HG03432 (cell line): ENCODE results near the gene MGAT5B.

Source experiments
- ATAC-seq: cut with Tn5 transposase; IDR thresholded peaks from one replicate; pipeline ENCODE4 v1.9.1; 2021; ENCODE audit warnings: mild to moderate bottlenecking, moderate library complexity; ENCODE audit not compliant: unreplicated experiment

MGAT5B gene

DNA sequence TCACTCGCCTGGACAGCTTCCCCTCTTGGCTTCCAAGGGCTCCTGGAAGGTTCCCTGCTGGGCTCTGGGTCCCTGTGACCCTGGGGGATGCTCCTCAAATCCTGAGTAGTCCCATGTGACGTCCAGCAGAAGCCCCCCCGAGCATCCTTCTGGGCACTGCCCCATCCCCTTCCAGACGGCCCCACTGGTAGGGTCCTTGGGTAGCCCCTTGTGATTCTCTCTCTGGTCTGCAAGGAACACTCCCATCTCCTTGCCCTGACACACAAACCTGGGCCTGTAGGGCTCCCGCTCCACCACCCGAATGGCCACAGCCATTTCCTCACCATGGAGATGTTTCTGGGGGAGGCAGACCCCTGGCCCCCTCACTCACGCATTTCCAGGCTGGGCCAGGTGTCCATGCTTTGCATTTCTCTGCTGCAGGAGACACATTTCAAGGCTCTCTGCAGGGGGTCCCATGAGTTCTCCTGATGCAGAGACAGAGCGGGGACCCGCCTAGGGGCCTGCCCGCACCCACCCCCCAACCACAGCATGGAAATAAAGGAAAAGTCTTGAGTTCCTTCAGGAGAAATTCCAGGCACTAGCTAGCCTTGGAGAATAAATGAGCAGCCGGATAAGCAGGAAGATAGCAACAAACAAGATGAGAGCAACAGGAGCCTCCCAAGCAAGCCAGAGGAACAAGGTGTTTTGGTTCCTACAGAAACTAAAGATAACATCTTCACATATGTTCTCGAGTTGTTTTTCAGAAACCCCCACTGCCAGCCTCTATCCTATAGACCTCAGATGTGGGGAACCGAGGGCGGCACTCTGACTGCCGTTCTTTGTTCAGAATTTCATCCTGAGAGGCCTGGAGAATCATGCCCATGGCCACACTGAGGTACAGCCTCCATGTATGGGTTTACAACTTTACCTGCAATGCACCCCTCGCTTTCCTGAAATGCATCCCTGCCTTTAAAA is 128.8 kb downstream of the MGAT5B start:
- no peak for ATAC-seq

DNA sequence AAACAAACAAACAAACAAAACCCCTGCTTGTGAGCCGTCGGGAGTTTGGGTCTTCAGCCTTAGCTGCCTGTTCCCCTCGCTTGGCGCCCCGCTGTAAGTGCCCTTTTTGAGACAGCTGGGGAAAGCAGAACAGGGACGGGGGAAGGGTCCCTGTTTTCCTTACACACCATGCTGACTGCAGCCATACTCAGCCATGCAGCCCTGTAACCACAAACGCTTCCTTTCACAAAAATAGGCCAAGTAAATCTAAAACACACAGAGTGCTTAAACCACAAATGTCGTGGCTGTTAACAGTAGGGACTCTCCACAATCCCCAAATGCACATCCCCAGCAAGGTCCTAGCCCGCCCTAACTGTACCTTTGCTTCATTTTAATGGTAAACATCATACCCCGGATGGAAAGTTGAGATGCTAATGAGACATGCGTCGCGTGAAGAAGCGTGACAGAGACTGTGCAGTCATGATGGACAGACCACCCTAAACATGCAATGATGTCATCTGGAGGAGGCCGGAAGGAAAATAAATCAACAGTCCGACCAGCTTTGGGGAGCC is 129.9 kb downstream of the MGAT5B start:
- peak; percentile 42 for ATAC-seq

DNA sequence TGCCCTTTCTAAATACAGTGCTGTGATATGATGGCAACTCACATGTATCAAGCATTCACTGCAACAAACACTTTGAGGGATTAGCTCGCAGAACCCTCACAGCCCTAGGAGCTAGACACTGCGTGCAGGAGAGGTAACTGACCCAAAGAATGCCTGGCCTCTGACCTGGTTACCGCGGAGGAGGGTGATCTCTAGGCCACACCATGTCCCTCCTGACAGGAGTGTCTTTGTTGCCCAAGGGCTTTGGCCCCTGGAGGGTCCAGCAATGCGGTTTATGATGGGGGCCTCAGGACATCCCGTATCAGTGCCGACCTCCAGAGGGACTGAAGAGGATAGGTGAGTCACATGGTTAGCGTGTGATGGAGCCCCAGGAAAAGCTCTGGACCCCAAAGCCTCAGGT is 130.6 kb downstream of the MGAT5B start:
- no peak for ATAC-seq
